Hepatic stellate cell (primary cell): ENCODE data around the gene SH3PXD2A.

ENCODE experiments used
- DNase-seq: peaks from one replicate; pipeline ENCODE4 v3.0.0; 2011; ENCODE audit warnings: low spot score

Gene SH3PXD2A

DNA sequence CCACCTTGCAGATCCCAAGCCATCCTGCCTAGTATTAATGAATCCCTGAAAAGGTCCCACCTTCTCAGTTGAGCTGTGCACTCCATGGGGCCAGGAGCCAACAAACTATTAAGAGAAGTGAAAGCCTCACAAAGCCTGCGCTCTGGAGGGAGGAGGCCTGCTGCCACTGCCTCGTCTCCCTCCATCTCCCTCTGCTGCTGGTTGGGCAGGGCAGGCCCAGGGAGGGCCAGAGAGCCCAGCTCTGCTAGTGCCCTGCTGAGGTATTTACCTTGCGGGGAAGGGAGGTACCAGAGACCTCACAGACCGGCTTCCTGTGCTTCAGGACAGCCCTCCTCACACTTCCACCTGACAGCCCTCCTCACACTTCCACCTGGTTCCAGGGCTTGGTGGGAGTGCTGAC is 171.5 kb downstream of the SH3PXD2A start:
- DNase-seq, result no peak

DNA sequence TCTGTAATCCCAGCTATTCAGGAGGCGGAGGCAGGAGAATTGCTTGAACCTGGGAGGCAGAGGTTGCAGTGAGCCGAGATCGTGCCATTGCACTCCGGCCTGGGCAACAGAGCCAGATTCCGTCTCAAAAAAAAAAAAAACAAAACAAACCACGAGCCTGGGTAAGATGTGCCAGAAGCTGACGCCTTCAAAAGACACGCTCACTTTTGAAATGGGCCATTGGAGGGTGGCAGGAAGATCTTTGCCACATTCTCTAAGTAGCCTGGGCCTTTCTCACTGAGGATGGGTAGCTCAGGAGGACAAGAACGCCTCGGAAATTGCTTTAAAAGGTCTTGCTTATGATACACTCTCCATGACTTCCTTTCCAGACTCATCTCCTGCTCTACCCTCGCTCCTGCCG is 172.7 kb downstream of the SH3PXD2A start:
- DNase-seq, result no peak

GRCh38 chr10:103681617-103682399 is 173.6 kb downstream of the SH3PXD2A start:
- DNase-seq, result no peak

DNA sequence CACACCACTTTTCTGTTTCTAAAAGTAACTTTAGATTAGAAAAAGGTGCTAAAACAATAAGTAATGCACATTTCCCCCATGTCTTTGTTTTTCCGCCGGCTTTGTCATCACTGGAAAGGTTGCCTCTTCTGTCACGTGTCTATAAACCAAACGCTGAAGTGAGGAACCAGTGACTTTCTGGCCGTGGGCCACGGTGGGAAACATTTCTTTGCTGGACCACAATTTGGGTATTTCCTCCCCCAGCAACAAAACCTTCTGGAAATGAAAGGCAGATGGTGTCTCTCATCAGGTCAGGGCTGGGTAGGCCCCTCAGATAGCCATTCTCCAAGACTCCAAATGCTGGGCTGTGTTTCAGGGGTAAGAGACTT is 174.5 kb downstream of the SH3PXD2A start:
- DNase-seq, result no peak

- no peak for DNase-seq
Observed at GRCh38 chr10:103679096-103679790, 176.1 kb downstream of the SH3PXD2A start.

DNA sequence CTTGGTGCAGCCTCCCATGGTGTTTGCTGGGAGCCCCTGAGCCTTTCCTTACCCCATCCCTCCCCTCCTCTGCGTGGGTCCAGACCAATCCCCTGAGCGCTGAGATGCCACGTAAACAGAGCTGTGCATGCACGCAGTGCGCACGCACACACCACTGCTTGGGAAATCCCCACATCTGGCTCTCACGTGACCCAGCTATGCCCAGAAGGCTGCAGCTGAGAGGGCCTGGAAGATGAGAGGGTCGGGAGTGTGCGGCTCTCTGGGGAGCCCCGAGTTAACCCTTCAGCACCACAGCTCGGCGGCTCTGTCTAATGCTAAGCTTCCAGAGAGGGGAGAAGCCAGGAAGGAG is 177.2 kb downstream of the SH3PXD2A start:
- peak; percentile 96 for DNase-seq

DNA sequence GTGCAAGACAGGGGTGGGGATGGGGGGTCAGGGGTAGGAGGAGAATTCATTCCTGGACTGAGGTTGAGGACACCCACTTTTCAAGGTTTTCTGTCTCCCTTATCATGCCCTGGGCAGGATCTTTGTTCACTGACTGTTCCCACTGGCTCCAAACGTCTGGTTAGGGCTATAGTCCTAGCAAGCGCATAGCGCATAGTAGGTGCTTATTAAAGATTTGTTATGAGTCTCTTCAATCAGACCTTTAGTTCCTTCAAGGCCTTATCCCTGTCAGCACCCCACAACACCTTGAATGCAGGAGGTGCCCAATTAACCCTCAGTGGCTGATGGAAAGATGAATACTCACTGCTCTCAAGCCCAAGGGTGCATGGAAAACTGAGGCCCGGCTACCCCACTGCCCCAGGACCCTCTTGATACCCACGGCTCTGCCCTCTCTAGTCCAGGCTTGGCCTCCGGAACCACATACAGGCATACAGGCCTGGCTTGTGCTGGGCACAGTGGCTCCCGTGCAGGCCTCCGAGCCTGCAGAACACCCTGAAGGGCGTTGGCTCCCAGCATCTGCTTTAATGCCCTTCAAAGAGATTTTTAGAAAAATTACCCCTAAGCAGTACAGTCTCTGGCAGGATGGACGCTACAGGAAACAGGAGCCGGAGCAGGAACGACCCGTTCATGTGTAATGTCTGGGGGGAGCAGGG is 177.7 kb downstream of the SH3PXD2A start:
- no peak for DNase-seq

GRCh38 chr10:103676851-103677417 is 178.4 kb downstream of the SH3PXD2A start:
- peak; percentile 95 for DNase-seq

- DNase-seq, result peak; percentile 47
Observed at GRCh38 chr10:103676058-103676785, 179.2 kb downstream of the SH3PXD2A start.

- no peak for DNase-seq
Observed at GRCh38 chr10:103673606-103674005, 181.8 kb downstream of the SH3PXD2A start.

DNA sequence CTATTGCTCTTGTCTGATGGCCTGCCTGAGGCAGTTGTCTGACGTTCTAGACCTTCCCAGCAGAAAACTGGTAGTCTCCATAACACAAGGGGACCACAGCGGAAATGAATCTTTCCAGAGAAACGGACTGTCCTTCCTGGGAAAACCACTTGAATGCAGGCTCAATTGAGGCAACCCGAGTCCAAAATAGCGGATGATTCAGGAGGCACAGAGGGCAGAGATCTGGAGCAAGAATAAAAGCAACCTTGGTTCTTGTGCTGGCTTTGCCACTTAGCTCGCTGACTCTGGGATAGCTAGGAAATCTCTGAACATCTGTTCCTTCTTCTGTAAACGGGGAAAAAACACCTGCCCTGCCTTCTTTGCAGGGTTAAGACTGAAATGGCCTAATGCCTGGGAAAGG is 183.0 kb downstream of the SH3PXD2A start:
- no peak for DNase-seq

DNA sequence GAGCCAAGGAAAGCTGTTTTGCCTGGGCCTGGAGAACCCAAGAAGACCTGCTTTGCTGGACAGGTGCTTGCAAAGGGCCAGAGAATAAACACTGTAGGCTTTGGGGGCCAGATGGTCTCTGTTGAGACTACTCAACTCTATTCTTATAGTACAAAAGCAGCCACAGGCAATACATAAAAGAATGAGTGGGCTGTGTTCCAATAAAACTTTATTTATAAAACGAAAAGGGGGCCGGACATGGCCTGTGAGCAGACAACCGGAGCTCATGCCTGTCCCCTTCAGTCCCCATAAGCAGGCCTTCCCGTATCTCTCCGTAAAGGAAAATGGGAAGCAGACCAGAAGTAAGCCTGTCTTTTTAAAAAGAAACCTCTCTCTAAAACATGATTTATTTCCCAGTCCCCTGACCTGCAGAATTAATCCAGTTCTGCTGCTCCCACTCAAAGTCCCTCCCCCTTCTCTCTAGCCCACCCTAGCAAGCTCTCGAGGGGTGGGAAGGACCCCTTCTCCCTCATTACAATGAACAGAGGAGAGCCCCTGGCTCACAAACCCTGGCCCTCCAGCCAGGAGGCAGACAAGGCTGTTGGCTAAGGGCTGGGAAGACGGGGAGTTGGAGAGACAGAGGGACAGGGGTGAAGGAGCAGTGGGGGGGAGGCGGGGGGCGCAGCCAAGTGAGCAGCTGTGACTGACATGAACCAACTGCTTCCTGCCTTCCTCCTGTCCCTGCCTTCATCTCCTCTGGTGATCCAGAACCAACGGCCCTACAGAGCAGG is 184.1 kb downstream of the SH3PXD2A start:
- no peak for DNase-seq

GRCh38 chr10:103669944-103670343 is 185.4 kb downstream of the SH3PXD2A start:
- DNase-seq, result no peak

DNA sequence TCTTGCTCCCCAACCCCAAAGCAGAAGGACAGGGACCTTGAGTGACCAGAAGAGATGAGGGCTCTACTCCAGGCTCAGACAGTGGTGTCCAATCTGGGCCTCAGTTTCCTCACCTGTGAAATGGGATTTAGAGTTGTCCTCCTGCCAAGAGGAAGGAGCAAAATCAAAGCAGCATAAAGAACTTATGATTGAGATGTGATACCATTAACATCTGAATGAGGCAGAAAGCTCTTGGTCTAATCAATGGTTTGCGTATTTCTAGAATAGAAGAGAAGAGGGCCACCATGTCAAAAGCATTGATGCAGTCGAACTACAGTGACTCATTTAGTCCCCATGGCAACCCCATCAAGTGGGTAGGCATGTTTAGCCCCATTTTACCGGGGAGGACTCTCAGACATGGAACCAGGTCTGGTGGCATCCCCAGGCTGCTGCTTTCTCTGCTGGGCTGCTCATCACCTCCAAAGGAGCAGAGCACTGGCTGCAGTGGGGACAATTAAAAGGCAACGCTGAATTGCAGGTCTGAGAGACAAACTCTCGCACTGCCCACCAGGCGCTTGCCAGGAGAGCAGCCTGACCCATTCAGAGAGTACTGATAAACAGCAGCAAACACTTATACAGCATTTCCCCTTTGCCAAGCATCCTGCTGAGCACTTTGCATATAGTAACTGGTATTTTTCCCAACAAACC is 186.0 kb downstream of the SH3PXD2A start:
- DNase-seq, result no peak

GRCh38 chr10:103668351-103669242 is 186.8 kb downstream of the SH3PXD2A start:
- DNase-seq, result peak; percentile 87

DNA sequence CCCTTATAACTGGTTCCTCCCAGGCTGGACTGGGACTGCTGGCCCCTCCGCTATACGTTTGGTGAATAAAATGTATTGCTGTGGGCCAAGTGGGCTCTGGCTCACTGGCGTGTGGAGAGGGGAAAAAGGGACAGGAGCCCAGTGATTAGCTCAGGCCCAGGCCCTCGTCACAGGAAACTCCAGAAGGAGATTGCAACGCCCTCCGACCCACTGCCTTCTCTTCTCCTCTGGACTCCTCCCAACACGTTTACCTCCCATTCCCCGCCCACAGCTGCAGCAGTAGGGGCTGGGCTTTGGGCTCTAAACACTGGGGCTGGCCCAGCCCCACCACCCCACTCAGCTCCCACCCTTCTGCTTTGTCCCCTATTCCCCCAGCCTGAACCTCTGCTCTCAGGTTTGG is 188.0 kb downstream of the SH3PXD2A start:
- DNase-seq, result peak; percentile 46

GRCh38 chr10:103666762-103667150 is 188.6 kb downstream of the SH3PXD2A start:
- DNase-seq, result no peak

GRCh38 chr10:103666087-103666761 is 189.2 kb downstream of the SH3PXD2A start:
- DNase-seq, result peak; percentile 68
